ENCODE measurements around the gene SORCS2.

SORCS2 gene

DNA sequence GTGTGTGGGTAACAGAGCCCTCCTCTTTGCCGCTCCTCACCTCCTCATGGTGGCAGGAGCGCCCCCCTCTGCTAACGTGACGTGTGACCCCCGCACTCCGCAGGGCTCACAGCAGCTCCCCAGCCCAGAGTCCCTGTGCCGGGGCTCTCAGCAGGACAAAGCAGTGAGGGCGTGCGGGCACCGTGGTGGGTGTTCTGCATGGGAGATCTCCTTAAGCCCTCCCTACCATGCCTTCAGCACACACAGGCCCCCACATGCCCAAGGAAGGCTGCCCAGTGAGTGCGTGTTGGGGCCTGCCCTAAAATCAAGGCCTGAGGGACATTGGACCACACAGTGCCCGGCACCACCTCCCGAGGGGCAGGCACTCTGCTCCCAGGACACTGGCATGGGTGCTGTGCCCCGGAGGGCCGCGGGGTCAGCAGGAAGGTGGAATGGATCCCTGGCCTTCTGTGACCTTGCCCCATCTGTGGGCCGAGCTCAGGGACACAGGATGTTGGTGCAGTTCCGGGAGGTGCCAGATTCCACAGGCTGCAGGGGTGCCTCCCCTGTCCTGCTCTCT is 232.3 kb downstream of the SORCS2 start:
- DNase-seq (ENCODE audit: low read depth in 2 of 2) = no peak
- TF ChIP-seq, protein P1, sequence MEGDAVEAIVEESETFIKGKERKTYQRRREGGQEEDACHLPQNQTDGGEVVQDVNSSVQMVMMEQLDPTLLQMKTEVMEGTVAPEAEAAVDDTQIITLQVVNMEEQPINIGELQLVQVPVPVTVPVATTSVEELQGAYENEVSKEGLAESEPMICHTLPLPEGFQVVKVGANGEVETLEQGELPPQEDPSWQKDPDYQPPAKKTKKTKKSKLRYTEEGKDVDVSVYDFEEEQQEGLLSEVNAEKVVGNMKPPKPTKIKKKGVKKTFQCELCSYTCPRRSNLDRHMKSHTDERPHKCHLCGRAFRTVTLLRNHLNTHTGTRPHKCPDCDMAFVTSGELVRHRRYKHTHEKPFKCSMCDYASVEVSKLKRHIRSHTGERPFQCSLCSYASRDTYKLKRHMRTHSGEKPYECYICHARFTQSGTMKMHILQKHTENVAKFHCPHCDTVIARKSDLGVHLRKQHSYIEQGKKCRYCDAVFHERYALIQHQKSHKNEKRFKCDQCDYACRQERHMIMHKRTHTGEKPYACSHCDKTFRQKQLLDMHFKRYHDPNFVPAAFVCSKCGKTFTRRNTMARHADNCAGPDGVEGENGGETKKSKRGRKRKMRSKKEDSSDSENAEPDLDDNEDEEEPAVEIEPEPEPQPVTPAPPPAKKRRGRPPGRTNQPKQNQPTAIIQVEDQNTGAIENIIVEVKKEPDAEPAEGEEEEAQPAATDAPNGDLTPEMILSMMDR (IDR thresholded peaks at IDR 0.05; ENCODE audit: low read depth, low read length) = no peak
- H3K4me3 ChIP-seq (replicated peaks in 1 of 2; ENCODE audit: low read depth in 2 of 2, low read length in 2 of 2) = no peak overlapping the region

GRCh38 chr4:7425124-7425523 is 232.8 kb downstream of the SORCS2 start:
- no peak for DNase-seq (ENCODE audit: low read depth in 2 of 2)
- TF ChIP-seq, protein P1 (IDR thresholded peaks at IDR 0.05; ENCODE audit: low read depth, low read length) = no peak
- H3K4me3 ChIP-seq (replicated peaks in 1 of 2; ENCODE audit: low read depth in 2 of 2, low read length in 2 of 2) = no peak overlapping the region

DNA sequence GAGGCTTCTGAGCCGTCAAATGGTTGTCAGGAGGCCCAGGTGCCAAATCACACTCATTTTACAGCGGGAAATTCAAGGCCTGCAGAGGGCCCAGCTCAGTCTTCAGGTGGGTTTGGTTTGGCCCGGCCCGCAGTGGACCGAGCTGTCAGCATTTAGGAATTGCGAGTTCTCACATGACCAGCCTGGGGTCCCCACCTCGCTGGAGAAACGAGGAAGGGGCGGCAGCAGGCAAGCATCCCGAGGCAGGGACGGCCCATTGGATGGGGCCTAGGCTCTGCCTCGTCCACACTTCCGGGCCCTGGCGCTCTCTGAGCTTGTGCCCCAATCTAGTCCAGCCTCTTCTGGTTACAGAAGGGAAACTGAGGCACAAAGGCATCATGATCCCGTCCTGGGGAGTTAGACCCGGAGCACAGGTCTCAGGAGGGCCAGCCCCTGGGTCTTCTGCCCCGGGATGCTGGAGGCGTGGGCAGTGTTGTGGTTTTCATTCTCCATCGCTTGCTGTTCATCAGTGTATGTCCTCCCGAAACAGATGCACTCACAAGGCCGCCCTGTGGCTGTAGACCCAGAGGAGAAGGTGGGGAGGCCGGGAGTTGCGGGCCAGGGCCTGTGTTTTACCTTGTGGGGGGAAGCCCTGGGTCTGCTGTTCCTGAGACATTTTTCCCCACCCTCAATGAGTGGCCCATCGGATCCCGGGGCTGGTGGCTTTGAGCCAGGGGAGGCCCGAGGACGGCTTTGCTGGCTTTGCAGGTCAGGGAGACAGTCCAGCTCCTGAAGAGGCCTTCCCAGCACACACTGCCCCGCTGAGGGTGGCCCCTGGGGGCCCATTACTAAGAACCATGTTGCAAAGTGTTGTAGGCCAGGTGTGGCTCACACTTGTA is 233.5 kb downstream of the SORCS2 start:
- no peak overlapping the region for H3K4me3 ChIP-seq (replicated peaks in 1 of 2; ENCODE audit: low read depth in 2 of 2, low read length in 2 of 2)
- DNase-seq (ENCODE audit: low read depth in 2 of 2) = no peak
- TF ChIP-seq, protein P1 (IDR thresholded peaks at IDR 0.05; ENCODE audit: low read depth, low read length) = no peak

DNA sequence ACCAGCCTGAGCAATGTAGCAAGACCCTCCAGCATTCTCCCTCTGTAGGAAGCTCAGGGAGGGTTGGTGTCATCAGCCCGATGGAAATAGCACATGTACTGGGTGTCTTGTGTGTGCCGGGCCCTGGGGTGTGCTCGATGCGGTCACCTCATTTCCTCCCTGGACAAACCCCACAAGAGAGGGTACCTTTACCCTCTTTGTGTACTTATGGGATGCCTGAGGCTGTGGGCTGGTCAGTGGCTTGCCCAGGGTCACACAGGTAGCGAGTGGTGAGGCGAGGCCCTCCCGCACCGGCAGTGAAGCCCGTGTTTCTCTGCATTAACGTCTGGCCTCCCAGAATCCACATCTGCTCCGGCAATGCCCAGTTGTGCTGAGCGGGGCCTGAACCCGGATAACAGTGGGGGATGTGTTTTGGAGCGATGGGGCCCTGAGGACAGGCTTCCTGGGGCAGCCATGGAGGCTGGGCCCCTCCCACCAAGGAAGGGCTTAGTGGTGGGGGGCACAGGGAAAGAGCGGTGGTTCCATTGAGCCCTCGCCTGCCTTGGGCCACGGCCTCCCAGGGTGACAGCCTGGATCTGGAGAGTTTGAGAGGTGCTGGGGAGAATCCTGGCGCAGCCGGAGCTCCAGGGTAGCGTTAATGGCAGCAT is 234.3 kb downstream of the SORCS2 start:
- H3K4me3 ChIP-seq (replicated peaks in 1 of 2; ENCODE audit: low read depth in 2 of 2, low read length in 2 of 2) = no peak overlapping the region
- DNase-seq (ENCODE audit: low read depth in 2 of 2) = no peak
- TF ChIP-seq, protein P1 (IDR thresholded peaks at IDR 0.05; ENCODE audit: low read depth, low read length) = no peak

GRCh38 chr4:7427361-7427760 is 235.0 kb downstream of the SORCS2 start:
- no peak for DNase-seq (ENCODE audit: low read depth in 2 of 2)
- H3K4me3 ChIP-seq (replicated peaks in 1 of 2; ENCODE audit: low read depth in 2 of 2, low read length in 2 of 2) = no peak overlapping the region
- TF ChIP-seq, protein P1 (IDR thresholded peaks at IDR 0.05; ENCODE audit: low read depth, low read length) = no peak

DNA sequence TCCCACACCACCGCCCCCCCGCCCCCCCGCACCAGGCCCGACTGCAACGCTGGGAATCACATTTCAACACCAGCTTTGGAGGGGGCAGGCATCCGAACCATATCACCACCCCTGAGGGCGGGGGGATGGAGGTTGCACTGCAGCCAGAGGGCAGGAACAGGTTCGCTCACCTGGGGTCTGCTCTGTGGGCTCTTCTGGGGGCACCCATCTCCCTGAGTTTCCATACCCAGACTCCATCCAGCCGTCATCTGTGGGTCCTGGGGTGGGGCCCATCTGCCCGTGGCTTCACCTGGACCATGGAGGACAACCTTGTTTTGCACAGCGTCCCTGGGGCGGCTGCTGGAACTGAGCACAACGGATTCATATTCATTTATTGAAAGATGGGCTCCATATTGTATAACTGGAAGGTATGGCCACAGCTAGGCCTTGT is 235.5 kb downstream of the SORCS2 start:
- DNase-seq (ENCODE audit: low read depth in 2 of 2) = no peak
- no peak overlapping the region for H3K4me3 ChIP-seq (replicated peaks in 1 of 2; ENCODE audit: low read depth in 2 of 2, low read length in 2 of 2)
- TF ChIP-seq, protein P1 (IDR thresholded peaks at IDR 0.05; ENCODE audit: low read depth, low read length) = no peak
